ENCODE measurements around the gene IER5L. TPM values are rescaled to one million over a fixed set of nuclear protein-coding genes. Genes with fewer than 3 reads are reported as not detected.

IER5L gene
- total and polyA plus RNA-seq, 2 of the 8 experiments (the other 6 are each of a cell fraction or from before 2014, with no cell fraction given) = 0.65 to 1.0 TPM

- TF ChIP-seq, protein P1, sequence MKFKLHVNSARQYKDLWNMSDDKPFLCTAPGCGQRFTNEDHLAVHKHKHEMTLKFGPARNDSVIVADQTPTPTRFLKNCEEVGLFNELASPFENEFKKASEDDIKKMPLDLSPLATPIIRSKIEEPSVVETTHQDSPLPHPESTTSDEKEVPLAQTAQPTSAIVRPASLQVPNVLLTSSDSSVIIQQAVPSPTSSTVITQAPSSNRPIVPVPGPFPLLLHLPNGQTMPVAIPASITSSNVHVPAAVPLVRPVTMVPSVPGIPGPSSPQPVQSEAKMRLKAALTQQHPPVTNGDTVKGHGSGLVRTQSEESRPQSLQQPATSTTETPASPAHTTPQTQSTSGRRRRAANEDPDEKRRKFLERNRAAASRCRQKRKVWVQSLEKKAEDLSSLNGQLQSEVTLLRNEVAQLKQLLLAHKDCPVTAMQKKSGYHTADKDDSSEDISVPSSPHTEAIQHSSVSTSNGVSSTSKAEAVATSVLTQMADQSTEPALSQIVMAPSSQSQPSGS (IDR thresholded peaks at IDR 0.05; ENCODE audit: low read length) = peak; percentile 33; the same call in 1 of the 2 replicates
- TF ChIP-seq MAFK (IDR thresholded peaks at IDR 0.05; ENCODE audit: low read depth, low read length) (no peak), JUND (IDR thresholded peaks at IDR 0.05; ENCODE audit: low read length) (no peak), YY1 (IDR thresholded peaks at IDR 0.05; ENCODE audit: low read depth, low read length) (peak; percentile 18; the same call in 1 of the 2 replicates), TBP (IDR thresholded peaks at IDR 0.05; ENCODE audit: low read depth, low read length) (peak; percentile 38; the same call in 1 of the 2 replicates), POU5F1 (IDR thresholded peaks at IDR 0.05; ENCODE audit: low read depth, low read length) (peak; percentile 54; the same call in 1 of the 2 replicates), TAF1 (IDR thresholded peaks at IDR 0.05; ENCODE audit: low read depth, low read length) (peak; percentile 74), SUZ12 (IDR thresholded peaks at IDR 0.05; ENCODE audit: low read length) (no peak), SP2 (IDR thresholded peaks at IDR 0.05; ENCODE audit: low read length) (no peak), SP1 (IDR thresholded peaks at IDR 0.05; ENCODE audit: low read depth, low read length) (no peak), TAF7 (optimal IDR thresholded peaks at IDR 0.05; ENCODE audit: borderline replicate concordance, low read depth, low read length) (peak; percentile 21), RBBP5 (IDR thresholded peaks at IDR 0.05; ENCODE audit: borderline replicate concordance, low read depth, low read length) (peak; percentile 45; the same call in 1 of the 2 replicates), NANOG (IDR thresholded peaks at IDR 0.05; ENCODE audit: insufficient read depth, low read depth, low read length, poor library complexity, severe bottlenecking) (peak; percentile 80), CBX5 (IDR thresholded peaks at IDR 0.05; ENCODE audit: low read depth, low read length) (no peak), CHD2 (IDR thresholded peaks at IDR 0.05; ENCODE audit: low read length) (no peak), TCF12 (IDR thresholded peaks at IDR 0.05; ENCODE audit: low read depth, low read length) (peak; percentile 77; the same call in 1 of the 2 replicates), SAP30 (IDR thresholded peaks at IDR 0.05; ENCODE audit: insufficient read depth, insufficient replicate concordance, low read length) (peak; percentile 29), POLR2A (IDR thresholded peaks at IDR 0.05; ENCODE audit: control extremely low read depth in 1 of 2, low read depth in 2 of 2, low read length in 2 of 2) (peak in 1 of 2 experiments; percentile 50; a peak in 1 of 3 replicates), KDM4A (IDR thresholded peaks at IDR 0.05; ENCODE audit: low read depth, low read length, severe bottlenecking) (no peak), FOSL1 (IDR thresholded peaks at IDR 0.05; ENCODE audit: insufficient read depth, low read depth, low read length) (no peak), POLR2AphosphoS5 (IDR thresholded peaks at IDR 0.05; ENCODE audit: low read depth, low read length) (peak; percentile 44; the same call in 1 of the 2 replicates), BRCA1 (IDR thresholded peaks at IDR 0.05; ENCODE audit: low read depth, low read length) (no peak), CEBPB (IDR thresholded peaks at IDR 0.05; ENCODE audit: low read depth, low read length) (no peak)
Observed at GRCh38 chr9:129126749-129127618, 51.1 kb downstream of the IER5L start (continued).
